Measurements from ENCODE around the gene LRMDA.

LRMDA gene

GRCh38 chr10:75450075-75450445 is 18.6 kb downstream of the LRMDA start:
- Histone ChIP-seq H3K4me2 (ENCODE audit: low read length) (no peak overlapping the region), H3K9ac (no peak overlapping the region), H3K27ac (no peak overlapping the region), H3K4me3 (ENCODE audit: low read depth, low read length) (no peak overlapping the region), H3K9me3 (ENCODE audit: control insufficient read depth, low read length) (no peaks in the 10 kb centered on the region), H3K36me3 (ENCODE audit: control insufficient read depth, insufficient read depth, low read length) (no peaks in the 10 kb centered on the region), H3K79me2 (no peaks in the 10 kb centered on the region), H2AFZ (no peak overlapping the region), H3K4me1 (no peaks in the 10 kb centered on the region), H3K27me3 (ENCODE audit: control insufficient read depth, insufficient read depth, low read length) (no peaks in the 10 kb centered on the region)
- TF ChIP-seq, protein P1, sequence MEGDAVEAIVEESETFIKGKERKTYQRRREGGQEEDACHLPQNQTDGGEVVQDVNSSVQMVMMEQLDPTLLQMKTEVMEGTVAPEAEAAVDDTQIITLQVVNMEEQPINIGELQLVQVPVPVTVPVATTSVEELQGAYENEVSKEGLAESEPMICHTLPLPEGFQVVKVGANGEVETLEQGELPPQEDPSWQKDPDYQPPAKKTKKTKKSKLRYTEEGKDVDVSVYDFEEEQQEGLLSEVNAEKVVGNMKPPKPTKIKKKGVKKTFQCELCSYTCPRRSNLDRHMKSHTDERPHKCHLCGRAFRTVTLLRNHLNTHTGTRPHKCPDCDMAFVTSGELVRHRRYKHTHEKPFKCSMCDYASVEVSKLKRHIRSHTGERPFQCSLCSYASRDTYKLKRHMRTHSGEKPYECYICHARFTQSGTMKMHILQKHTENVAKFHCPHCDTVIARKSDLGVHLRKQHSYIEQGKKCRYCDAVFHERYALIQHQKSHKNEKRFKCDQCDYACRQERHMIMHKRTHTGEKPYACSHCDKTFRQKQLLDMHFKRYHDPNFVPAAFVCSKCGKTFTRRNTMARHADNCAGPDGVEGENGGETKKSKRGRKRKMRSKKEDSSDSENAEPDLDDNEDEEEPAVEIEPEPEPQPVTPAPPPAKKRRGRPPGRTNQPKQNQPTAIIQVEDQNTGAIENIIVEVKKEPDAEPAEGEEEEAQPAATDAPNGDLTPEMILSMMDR (IDR thresholded peaks at IDR 0.05) = no peak

- Histone ChIP-seq H2AFZ (no peak overlapping the region), H3K27me3 (ENCODE audit: control insufficient read depth, insufficient read depth, low read length) (no peaks in the 10 kb centered on the region), H3K9me3 (ENCODE audit: control insufficient read depth, low read length) (no peaks in the 10 kb centered on the region), H3K9ac (no peak overlapping the region), H3K36me3 (ENCODE audit: control insufficient read depth, insufficient read depth, low read length) (no peaks in the 10 kb centered on the region), H3K27ac (no peak overlapping the region), H3K79me2 (no peaks in the 10 kb centered on the region), H3K4me1 (no peaks in the 10 kb centered on the region), H3K4me2 (ENCODE audit: low read length) (no peak overlapping the region), H3K4me3 (ENCODE audit: low read depth, low read length) (no peak overlapping the region)
- TF ChIP-seq, protein P1 (IDR thresholded peaks at IDR 0.05) = no peak
These were observed 19.5 kb downstream of the LRMDA start for GRCh38 chr10:75450644-75451640.

DNA sequence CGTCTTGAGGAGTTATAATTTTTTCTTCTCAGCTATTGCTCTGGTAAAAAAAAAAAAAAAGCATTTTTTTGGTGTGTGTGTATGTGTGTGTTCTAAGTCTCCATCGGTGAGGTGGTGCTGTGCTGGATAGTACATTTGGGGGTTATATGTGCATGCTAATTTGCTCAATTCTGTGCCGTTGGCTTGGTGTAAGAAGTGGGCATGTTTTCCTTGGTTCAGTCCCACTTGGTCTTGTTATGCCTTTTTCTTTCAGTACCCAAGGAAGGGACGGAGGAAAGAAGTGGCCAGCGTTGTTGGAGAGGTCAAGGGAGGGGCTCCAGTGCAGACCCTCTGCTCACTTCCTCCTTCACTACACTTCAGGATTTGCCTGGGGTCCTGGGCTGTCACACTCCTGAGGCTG is 20.4 kb downstream of the LRMDA start:
- TF ChIP-seq, protein P1 (IDR thresholded peaks at IDR 0.05) = no peak
- Histone ChIP-seq H3K4me3 (ENCODE audit: low read depth, low read length) (no peak overlapping the region), H3K4me2 (ENCODE audit: low read length) (no peak overlapping the region), H3K36me3 (ENCODE audit: control insufficient read depth, insufficient read depth, low read length) (no peaks in the 10 kb centered on the region), H3K9me3 (ENCODE audit: control insufficient read depth, low read length) (no peaks in the 10 kb centered on the region), H2AFZ (no peak overlapping the region), H3K9ac (no peak overlapping the region), H3K27me3 (ENCODE audit: control insufficient read depth, insufficient read depth, low read length) (no peaks in the 10 kb centered on the region), H3K79me2 (no peaks in the 10 kb centered on the region), H3K27ac (no peak overlapping the region), H3K4me1 (no peaks in the 10 kb centered on the region)

GRCh38 chr10:75452997-75453396 is 21.6 kb downstream of the LRMDA start:
- Histone ChIP-seq H3K27me3 (ENCODE audit: control insufficient read depth, insufficient read depth, low read length) (no peaks in the 10 kb centered on the region), H3K36me3 (ENCODE audit: control insufficient read depth, insufficient read depth, low read length) (no peaks in the 10 kb centered on the region)

More at GRCh38 chr10:75452997-75453396, 21.6 kb downstream of the LRMDA start:
- TF ChIP-seq, protein P1 (IDR thresholded peaks at IDR 0.05) = no peak
- Histone ChIP-seq H3K9ac (no peak overlapping the region), H3K27ac (no peak overlapping the region), H3K79me2 (no peaks in the 10 kb centered on the region), H2AFZ (no peak overlapping the region), H3K4me1 (no peaks in the 10 kb centered on the region), H3K4me2 (ENCODE audit: low read length) (no peak overlapping the region), H3K4me3 (ENCODE audit: low read depth, low read length) (no peak overlapping the region), H3K9me3 (ENCODE audit: control insufficient read depth, low read length) (no peaks in the 10 kb centered on the region)

Measured in parathyroid adenoma (tissue), 2 donors.